ENCODE results near the gene PSAT1.

Gene PSAT1

DNA sequence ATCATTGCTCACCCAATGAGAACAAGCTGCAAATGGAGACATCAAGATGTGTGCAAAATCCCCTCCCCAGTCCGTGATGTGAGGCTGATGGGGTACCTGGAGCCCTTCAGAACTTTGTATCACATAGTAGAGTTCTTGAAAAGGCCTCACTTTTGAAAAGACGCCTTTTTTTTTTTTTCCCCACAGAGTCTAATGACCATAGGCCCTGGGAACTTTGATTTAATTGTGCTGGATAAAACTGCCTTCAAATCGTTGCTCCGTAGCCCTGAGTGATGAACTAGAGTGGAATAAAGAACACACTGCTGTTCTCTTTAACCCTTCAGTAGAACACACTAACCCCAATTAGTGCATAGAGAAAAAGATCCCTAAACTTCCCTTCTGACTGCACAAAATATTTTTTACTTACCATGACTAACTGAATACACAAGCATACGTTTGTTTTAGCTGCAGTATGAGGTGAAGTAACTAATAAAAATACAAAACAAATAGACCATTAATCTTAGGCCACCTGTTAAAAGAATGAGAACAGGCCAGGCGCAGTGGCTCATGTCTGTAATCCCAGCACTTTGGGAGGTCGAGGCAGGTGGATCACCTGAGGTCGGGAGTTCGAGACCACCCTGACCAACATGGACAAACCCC is 15.1 kb downstream of the PSAT1 start:
- H3K27ac ChIP-seq, result peak overlapping the region; percentile 95
- TF ChIP-seq, protein P1, sequence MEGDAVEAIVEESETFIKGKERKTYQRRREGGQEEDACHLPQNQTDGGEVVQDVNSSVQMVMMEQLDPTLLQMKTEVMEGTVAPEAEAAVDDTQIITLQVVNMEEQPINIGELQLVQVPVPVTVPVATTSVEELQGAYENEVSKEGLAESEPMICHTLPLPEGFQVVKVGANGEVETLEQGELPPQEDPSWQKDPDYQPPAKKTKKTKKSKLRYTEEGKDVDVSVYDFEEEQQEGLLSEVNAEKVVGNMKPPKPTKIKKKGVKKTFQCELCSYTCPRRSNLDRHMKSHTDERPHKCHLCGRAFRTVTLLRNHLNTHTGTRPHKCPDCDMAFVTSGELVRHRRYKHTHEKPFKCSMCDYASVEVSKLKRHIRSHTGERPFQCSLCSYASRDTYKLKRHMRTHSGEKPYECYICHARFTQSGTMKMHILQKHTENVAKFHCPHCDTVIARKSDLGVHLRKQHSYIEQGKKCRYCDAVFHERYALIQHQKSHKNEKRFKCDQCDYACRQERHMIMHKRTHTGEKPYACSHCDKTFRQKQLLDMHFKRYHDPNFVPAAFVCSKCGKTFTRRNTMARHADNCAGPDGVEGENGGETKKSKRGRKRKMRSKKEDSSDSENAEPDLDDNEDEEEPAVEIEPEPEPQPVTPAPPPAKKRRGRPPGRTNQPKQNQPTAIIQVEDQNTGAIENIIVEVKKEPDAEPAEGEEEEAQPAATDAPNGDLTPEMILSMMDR (conservative IDR thresholded peaks at IDR 0.05), result no peak

DNA sequence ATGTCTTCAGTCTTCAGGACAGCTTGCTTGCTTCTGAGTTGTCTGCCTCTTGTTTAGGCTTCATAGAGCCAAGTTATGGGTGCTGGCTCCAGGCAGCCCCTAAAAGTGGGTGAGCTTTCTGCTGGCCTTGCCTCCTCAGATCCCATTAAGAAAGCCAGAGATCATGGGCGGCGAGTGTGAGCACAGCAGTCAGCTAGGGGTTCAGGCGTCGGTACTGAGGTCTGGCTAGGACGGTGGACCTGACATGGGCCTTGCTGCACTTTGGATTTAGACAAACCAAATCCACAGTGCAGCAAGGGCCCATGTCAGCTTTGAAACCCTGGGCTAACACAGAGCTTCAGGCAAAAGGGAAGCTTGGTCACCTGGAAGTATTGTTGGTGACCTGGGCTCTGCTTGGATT is 17.6 kb downstream of the PSAT1 start:
- TF ChIP-seq, protein P1 (conservative IDR thresholded peaks at IDR 0.05), result no peak
- peak overlapping the region; percentile 34; the same call in 1 of the 2 replicates for H3K27ac ChIP-seq

DNA sequence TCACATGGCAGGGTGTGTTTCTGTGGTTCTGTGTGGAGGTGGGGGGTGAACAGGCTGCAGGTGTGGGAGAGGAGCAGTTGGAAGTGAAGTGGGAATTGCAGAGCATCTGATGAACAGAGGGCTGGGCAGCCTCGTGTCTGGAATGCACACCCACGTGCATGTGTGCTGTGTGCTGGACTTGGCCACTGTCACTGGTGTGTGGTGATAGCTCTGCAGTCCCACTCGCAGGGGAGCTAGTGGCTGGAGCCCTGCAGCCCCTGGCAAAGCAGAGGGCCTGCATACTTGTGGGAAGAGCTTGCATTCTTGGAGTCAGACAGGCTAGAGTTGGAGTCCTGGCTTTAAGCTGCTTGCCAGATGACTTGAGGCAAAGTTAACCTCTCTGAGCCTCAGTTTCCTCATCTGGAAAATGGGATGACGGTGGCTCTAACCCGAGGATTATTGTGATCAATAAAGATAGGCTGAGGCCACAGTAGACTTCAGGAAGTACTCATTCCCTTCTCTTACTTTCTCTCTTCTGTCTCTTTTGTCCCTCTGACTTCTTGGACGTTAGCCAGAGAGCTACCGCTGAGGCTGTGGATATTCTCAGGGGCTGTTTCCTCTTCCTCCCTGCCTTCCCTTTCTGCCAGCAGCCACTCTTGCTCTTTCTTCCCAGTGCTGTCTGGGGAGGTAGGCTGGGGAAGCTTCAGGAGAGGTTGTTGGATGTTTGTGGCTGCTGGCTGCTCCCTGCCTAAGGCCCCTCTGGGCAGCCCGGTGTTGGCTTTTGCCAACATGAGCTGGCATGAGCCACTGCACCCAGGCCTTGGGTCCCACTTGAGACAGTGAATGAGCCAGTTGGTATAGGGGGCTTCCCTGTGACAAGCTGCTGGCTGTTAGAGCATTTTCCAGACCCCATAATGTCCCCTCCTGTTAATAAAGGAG is 18.3 kb downstream of the PSAT1 start:
- peak overlapping the region; percentile 34; the same call in 1 of the 2 replicates for H3K27ac ChIP-seq
- TF ChIP-seq, protein P1 (conservative IDR thresholded peaks at IDR 0.05), result no peak

DNA sequence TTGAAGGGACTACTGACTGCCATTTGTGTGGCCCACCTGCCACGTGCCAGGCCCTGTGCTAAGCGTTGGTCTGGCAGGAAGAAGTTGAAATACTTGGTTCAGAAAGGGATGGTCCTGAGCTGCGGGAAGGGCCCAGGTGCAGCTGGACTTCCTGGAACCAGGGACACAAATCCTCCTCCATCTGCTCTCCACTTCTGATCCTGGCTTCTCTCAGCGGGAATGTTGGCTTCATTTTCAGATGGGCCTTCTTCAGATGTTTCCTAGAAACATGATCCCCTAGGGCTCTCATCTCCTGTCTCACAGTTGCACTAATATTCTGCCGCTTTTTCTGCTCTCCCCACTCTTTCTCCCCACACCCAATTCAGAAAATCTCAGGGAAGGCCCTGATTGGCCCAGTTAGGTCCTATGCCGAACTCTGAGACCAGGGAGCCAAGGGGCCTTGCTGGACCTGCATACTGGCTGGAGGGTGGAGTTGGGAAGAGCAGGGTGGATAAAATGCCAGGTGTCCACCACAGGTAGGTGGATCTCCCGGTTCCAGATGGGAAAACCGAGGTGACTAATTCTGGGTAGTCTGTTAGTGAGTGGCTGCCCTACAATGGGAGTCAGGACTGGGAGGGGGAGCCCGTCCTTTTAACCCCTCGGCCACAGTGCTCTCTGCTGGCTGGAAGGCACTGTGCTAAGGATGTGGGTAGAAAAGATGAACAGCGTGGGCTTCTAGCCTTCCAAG is 19.4 kb downstream of the PSAT1 start:
- TF ChIP-seq, protein P1 (conservative IDR thresholded peaks at IDR 0.05), result no peak

DNA sequence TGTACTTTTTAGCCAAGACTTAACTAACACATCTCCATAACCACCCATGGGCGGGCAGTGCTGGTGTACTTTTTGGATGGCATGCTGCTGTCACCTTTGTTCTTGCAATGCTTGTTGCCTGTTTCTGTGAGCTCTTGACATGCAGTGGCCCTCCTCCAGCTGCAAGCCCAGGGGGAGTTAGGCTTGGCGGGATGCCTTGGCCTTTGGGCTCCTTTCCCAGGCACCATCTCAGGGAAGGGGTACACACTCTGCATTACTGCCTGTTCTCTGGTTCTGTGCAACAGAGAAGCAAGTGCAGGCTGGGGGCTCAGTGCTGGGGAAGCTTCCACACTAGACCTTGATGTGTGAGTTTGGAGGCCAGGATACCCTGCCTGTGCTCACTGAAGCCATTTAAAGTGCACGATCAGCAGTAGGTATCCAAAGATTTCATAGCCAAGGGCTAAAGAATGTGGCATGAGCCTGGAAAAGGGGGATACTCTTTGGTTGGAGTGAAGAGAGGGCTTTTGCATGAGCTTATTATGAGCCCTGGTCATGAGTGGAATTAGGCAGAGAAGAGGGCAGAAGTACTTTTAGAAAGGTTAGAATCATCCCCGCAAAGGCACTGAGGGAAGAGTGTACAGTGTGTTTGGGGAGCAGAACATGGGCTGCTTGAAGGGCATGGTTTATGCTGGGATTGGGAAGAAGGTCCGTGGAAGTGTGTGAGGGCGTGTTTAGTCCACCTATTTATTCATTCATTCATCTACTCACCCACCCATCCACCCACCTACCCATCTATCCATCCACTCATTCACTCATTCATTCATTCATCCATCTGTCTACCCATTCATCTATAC is 22.5 kb downstream of the PSAT1 start:
- no peak overlapping the region for H3K27ac ChIP-seq
- TF ChIP-seq, protein P1 (conservative IDR thresholded peaks at IDR 0.05), result no peak

More for the DNA sequence above, 19.4 kb downstream of the PSAT1 start:
- H3K27ac ChIP-seq, result no peak overlapping the region

DNA sequence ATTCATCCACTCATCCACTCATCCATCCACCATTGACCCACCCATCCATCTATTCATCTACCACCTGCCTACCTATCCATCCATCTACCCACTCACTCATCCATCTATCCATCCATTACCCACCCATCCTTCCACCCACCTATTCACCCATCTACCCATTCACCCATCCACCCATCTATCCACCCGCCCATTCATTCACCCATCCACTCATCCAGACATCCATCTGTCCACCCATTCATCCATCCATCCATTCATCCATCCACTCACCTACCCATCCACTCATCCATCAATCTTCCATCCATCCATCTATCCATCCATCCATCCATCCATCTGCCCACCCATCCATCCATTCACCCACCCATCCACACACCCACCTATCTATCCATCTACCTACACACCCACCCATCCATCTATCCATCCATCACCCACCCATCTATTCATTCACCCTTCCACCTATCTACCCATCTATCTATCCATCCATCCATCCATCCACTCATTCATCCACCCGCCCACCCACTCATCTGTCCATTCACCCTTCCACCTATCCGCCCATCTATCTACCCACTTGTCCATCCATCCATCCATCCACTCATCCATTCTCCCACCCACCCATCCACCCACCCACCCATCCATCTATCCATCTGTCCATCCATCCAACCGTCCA is 23.2 kb downstream of the PSAT1 start:
- H3K27ac ChIP-seq, result no peak overlapping the region
- TF ChIP-seq, protein P1 (conservative IDR thresholded peaks at IDR 0.05), result no peak
